HEK293T (cell line): ENCODE data around the gene CD27.

Source experiments
- CTCF ChIA-PET: fragments of 350-600 bp; formaldehyde crosslinking; extraction: SDS; loops from one replicate; lab custom pipeline; 2021; ENCODE audit warnings: antibody characterized with exemption, inconsistent platforms; lab: Yijun Ruan, JAX
- POLR2A ChIA-PET: fragments of 350-600 bp; formaldehyde crosslinking; extraction: SDS; loops from one replicate; lab custom pipeline; 2020; ENCODE audit warnings: antibody characterized with exemption, inconsistent platforms; lab: Yijun Ruan, JAX
- DNase-seq: peaks from one replicate; pipeline ENCODE4 v3.0.0; 2012; ENCODE audit warnings: mixed read lengths; ENCODE audit errors: extremely low spot score
- ARNT ChIP-seq: fragments of 450-650 bp; IDR thresholded peaks from 2 replicates; pipeline ENCODE4 v1.6.1; 2017; ENCODE audit warnings: mild to moderate bottlenecking
- BHLHE40 ChIP-seq: fragments of 450-650 bp; IDR thresholded peaks from 2 replicates; pipeline ENCODE4 v1.6.1; 2016; ENCODE audit warnings: mild to moderate bottlenecking, moderate library complexity, borderline replicate concordance
- CTBP1 ChIP-seq: fragments of 450-650 bp; IDR thresholded peaks from 2 replicates; pipeline ENCODE4 v1.6.1; 2016; ENCODE audit warnings: borderline replicate concordance
- ELF4 ChIP-seq: fragments of 450-650 bp; IDR thresholded peaks from 2 replicates; pipeline ENCODE4 v1.6.1; 2017; ENCODE audit warnings: antibody characterized with exemption
- FOXA1 ChIP-seq: fragments of 450-650 bp; IDR thresholded peaks from 2 replicates; pipeline ENCODE4 v1.6.1; 2016; ENCODE audit warnings: mild to moderate bottlenecking
- FOXK2 ChIP-seq: fragments of 450-650 bp; IDR thresholded peaks from 2 replicates; pipeline ENCODE4 v1.6.1; 2016; ENCODE audit warnings: mild to moderate bottlenecking
- FOXM1 ChIP-seq: fragments of 450-650 bp; IDR thresholded peaks from 2 replicates; pipeline ENCODE4 v1.6.1; 2017; ENCODE audit warnings: mild to moderate bottlenecking, borderline replicate concordance
- HDGF ChIP-seq: fragments of 450-650 bp; IDR thresholded peaks from 2 replicates; pipeline ENCODE4 v1.6.1; 2017; ENCODE audit warnings: antibody characterized with exemption, borderline replicate concordance
- L3MBTL2 ChIP-seq: fragments of 450-650 bp; conservative IDR thresholded peaks from 2 replicates; pipeline ENCODE4 v1.6.1; 2016; ENCODE audit warnings: mild to moderate bottlenecking
- LEF1 ChIP-seq: fragments of 450-650 bp; IDR thresholded peaks from 2 replicates; pipeline ENCODE4 v1.6.1; 2017; ENCODE audit warnings: mild to moderate bottlenecking, borderline replicate concordance
- NFRKB ChIP-seq: fragments of 450-650 bp; IDR thresholded peaks from 2 replicates; pipeline ENCODE4 v1.6.1; 2016; ENCODE audit warnings: mild to moderate bottlenecking, moderate library complexity
- PKNOX1 ChIP-seq: fragments of 450-650 bp; IDR thresholded peaks from 2 replicates; pipeline ENCODE4 v1.6.1; 2016
- SP1 ChIP-seq: fragments of 450-650 bp; IDR thresholded peaks from 2 replicates; pipeline ENCODE4 v1.6.1; 2017
- SUZ12 ChIP-seq: fragments of 450-650 bp; IDR thresholded peaks from 2 replicates; pipeline ENCODE4 v1.6.1; 2016; ENCODE audit warnings: mild to moderate bottlenecking
- TARDBP ChIP-seq: fragments of 450-650 bp; IDR thresholded peaks from 2 replicates; pipeline ENCODE4 v1.6.1; 2016
- ZNF384 ChIP-seq: fragments of 450-650 bp; IDR thresholded peaks from 2 replicates; pipeline ENCODE4 v1.6.1; 2016

Gene CD27

GRCh38 chr12:6440391-6440790 is 4.4 kb upstream of the CD27 start:
- DNase-seq, result no peak
- TF ChIP-seq PKNOX1, result no peak
- no peak for TF ChIP-seq ELF4
- TF ChIP-seq LEF1, result no peak
- no peak for TF ChIP-seq FOXK2
- TF ChIP-seq CTBP1, result no peak
- TF ChIP-seq SUZ12, result no peak
- TF ChIP-seq SP1, result no peak
- TF ChIP-seq FOXM1, result no peak
- no peak for TF ChIP-seq NFRKB
- TF ChIP-seq FOXA1, result no peak
- TF ChIP-seq BHLHE40, result no peak
- no peak for TF ChIP-seq L3MBTL2
- no peak for TF ChIP-seq TARDBP
- TF ChIP-seq ZNF384, result no peak
- no peak for TF ChIP-seq ARNT
- no peak for TF ChIP-seq HDGF
- ChIA-PET CTCF (interaction anchor here (1.2 kb wide), 1 partner anchor 25 kb away, joined by 3 read pairs; no protein-coding TSS in a partner anchor), POLR2A (interaction anchor here (0.9 to 2.3 kb wide), 2 partner anchors 30 to 53 kb away, joined by 3 to 8 read pairs; partner anchors contain the start of genes MRPL51 and VAMP1)

- DNase-seq, result no peak
- POLR2A ChIA-PET, result interaction anchor here (1.1 to 1.7 kb wide), 4 partner anchors 10 to 28 kb away, joined by 3 to 7 read pairs (median 4); partner anchors contain the start of gene VAMP1
- TF ChIP-seq NFRKB (no peak), ZNF384 (no peak), ARNT (no peak), TARDBP (no peak), SUZ12 (no peak), PKNOX1 (no peak), L3MBTL2 (no peak)
- CTCF ChIA-PET, result interaction anchor here (1.0 kb wide), 1 partner anchor 19 kb away, joined by 5 read pairs; no protein-coding TSS in a partner anchor
These were observed 1.9 kb upstream of the CD27 start for GRCh38 chr12:6442836-6443235.

GRCh38 chr12:6443361-6443983 is 1.3 kb upstream of the CD27 start:
- CTCF ChIA-PET, result interaction anchor here (1.0 to 1.2 kb wide), 2 partner anchors 20 to 23 kb away, joined by 3 to 5 read pairs; no protein-coding TSS in a partner anchor
- DNase-seq, result no peak
- no peak for TF ChIP-seq FOXK2
- no peak for TF ChIP-seq L3MBTL2
- TF ChIP-seq CTBP1, result no peak
- no peak for TF ChIP-seq ARNT
- TF ChIP-seq LEF1, result no peak
- TF ChIP-seq PKNOX1, result no peak
- TF ChIP-seq SUZ12, result no peak
- no peak for TF ChIP-seq BHLHE40
- no peak for TF ChIP-seq FOXM1
- TF ChIP-seq SP1, result no peak
- no peak for TF ChIP-seq ZNF384
- TF ChIP-seq FOXA1, result no peak
- TF ChIP-seq ELF4, result no peak
- no peak for TF ChIP-seq HDGF
- no peak for TF ChIP-seq TARDBP
- no peak for TF ChIP-seq NFRKB
- POLR2A ChIA-PET, result interaction anchor here (1.4 kb wide), 1 partner anchor 27 kb away, joined by 7 read pairs; the partner anchor contains the start of gene VAMP1

GRCh38 chr12:6444031-6444430 is 724 bp upstream of the CD27 start:
- ChIA-PET CTCF (interaction anchor here (1.0 to 1.2 kb wide), 2 partner anchors 20 to 22 kb away, joined by 3 to 5 read pairs; no protein-coding TSS in a partner anchor), POLR2A (interaction anchor here (1.4 kb wide), 1 partner anchor 27 kb away, joined by 7 read pairs; the partner anchor contains the start of gene VAMP1)
- DNase-seq, result no peak
- TF ChIP-seq NFRKB (no peak), FOXA1 (no peak), LEF1 (no peak), HDGF (no peak), CTBP1 (no peak), BHLHE40 (no peak), PKNOX1 (no peak), ELF4 (no peak)

- no peak for DNase-seq
- CTCF ChIA-PET, result interaction anchor here (0.7 to 2.2 kb wide), 3 partner anchors 15 to 115 kb away, joined by 3 to 12 read pairs (median 4); no protein-coding TSS in a partner anchor
- TF ChIP-seq ARNT (no peak), ELF4 (no peak), CTBP1 (no peak), FOXM1 (no peak), FOXK2 (no peak), L3MBTL2 (no peak), PKNOX1 (no peak), SP1 (no peak), NFRKB (no peak), SUZ12 (no peak), ZNF384 (no peak), TARDBP (no peak), LEF1 (no peak), HDGF (no peak), FOXA1 (no peak), BHLHE40 (no peak)
- POLR2A ChIA-PET, result interaction anchor here (2.2 to 2.8 kb wide), 2 partner anchors 20 to 84 kb away, joined by 9 to 17 read pairs; partner anchors contain the start of genes GAPDH and VAMP1
These were observed 5.5 kb downstream of the CD27 start for GRCh38 chr12:6450091-6450868.
